ENCODE measurements around the gene METTL16.
"Not testable (repeated sequence)": the region's sequence is repeated elsewhere in the genome, so short reads cannot be mapped to it uniquely, and the experiment has no call there.

METTL16 gene

DNA sequence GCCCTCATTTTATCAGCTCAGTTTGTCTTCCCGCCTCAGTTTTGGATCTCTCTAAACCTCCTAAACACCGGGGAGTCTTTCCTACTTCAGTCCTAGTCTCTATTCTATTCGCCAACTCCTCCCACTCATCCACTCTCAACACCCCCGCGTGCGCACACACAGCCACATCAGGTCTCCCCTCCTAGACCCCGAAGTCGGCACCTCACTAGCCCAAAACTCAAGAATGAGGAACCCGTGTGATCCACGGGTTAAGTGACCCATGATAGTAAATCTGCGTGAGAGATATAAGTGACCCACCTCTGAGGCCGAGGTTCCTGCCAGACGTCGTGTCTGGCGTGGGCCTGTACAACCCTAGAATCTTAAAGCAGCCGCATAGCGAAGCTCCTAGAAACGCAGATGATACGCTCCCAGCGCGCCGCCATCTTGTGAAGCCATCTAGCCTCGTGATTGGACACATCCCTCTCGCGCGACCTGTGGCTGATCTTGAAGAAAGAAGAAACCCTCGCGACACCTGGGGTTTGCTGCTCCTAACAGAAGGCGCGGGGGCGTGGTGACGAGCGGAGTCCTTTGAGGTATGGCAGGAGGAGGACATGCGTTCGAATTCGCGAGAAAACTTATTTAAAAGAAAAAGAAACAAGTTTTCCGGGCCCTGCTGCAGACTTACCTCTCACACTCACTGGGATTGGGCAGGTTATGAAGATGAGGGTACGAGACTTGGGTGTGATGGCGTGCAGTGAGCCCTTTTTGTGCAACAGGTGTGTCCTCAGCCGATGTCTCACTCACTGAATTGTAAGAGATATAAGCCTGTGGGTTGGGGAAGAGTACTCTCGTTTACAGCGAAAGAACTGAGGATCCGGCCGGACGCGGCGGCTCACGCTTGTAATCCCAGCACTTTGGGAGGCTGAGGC lies at the start of gene METTL16:
TSS of gene METTL16 (minus strand) at position 427 of the 908 bp plus-strand sequence. CDS start 9,557 bp downstream, outside the sequence.
- DNase-seq, result peak; percentile 98

DNA sequence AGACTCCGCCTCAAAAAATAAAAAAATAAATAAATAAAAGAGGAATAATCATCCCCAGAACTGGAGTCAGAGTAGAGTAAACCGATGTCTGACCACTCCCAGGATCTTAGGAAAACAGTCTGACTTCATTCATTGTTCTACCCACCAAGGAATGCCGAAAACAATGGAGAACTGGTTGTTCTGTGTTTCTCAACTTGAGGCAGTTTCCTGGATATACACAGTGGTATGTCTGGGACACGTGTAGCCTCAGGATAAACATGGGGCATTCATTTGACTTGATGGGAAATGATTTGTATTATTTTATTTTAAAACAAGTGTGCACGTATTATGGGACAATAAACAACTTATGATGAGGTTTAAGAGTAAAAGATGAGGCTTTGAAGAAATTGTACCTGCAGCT lies 49.0 kb upstream of the METTL16 start:
- DNase-seq, result no peak

- DNase-seq, result no peak
Measured at GRCh38 chr17:2551928-2552327, 40.2 kb upstream of the METTL16 start.

- no peak for DNase-seq
Measured at GRCh38 chr17:2551493-2551892, 39.8 kb upstream of the METTL16 start.

- no peak for DNase-seq
Measured at GRCh38 chr17:2549392-2550211, 37.9 kb upstream of the METTL16 start.

DNA sequence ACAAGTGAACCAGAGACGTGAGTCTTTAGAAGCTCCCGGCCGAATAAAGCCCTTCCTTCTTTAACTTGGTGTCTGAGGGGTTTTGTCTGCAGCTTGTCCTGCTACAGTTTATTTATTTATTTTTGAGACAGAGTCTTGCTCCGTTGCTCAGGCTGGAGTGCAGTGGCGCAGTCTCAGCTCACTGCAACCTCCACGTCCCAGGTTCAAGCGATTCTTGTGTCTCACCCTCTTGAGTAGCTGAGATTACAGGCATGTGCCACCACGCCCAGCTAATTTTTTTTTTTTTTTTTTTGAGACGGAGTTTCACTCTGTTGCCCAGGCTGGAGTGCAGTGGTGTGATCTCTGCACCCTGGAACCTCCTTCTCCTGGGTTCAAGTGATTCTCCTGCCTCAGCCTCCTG lies 36.3 kb upstream of the METTL16 start:
- not testable (repeated sequence) for DNase-seq

DNA sequence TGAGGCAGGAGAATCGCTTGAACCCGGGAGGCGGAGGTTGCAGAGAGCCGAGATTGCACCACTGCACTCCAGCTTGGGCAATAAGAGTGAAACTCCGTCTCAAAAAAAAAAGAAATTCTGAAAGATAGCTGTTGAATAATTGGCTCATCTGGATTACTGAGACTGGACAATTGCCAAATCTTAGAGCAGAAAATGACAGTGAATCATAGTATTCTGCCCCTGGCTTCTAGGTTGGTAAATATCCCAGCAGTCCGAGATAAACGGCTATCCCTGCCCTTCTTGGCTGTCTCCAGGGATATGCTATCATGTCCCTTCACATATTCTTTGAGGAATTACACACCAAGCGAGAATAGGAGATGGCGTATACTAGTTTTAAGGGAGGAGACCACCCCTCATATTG lies 35.5 kb upstream of the METTL16 start:
- no peak for DNase-seq

DNA sequence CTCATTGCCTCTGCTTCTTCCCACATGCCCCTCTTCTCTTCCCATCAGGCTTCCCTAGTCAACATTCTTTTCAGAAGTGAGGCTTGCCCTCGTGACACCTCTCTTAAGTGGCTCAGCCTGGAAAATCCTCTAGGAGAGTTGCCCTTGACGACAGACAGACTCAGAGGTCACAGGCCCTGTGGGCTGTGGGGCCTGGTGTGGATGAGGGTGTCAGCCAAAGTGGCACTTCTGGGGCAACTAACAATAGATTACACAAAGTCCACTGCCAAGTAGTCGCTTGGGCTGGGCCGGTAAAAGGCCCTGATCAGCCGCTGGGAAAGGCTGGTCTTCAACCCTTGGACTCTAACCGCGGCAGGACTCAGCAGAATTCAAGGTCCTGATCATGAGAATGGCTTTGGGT lies 33.7 kb upstream of the METTL16 start:
- no peak for DNase-seq

- no peak for DNase-seq
Measured at GRCh38 chr17:2542456-2542855, 30.8 kb upstream of the METTL16 start.

- no peak for DNase-seq
Measured at GRCh38 chr17:2542056-2542455, 30.4 kb upstream of the METTL16 start.

DNA sequence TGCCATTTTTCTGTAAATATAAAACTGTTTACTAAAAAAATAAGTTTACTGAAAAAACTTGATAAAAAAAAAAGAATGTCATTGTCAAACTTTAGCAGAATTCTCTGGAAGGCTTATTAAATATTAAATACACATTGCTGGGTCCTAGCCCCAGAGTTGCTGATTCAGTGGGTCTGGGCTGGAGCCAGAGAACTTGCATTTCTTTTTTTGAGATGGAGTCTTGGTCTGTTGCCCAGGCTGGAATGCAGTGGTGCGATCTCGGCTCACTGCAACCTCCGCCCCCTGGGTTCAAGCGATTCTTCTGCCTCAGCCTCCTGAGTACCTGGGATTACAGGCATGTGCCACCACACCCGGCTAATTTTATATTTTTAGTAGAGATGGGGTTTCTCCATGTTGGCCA lies 25.9 kb upstream of the METTL16 start:
- not testable (repeated sequence) for DNase-seq

- no peak for DNase-seq
Measured at GRCh38 chr17:2532146-2532720, 20.5 kb upstream of the METTL16 start.

- peak; percentile 9 for DNase-seq
Measured at GRCh38 chr17:2531243-2531954, 19.7 kb upstream of the METTL16 start.

DNA sequence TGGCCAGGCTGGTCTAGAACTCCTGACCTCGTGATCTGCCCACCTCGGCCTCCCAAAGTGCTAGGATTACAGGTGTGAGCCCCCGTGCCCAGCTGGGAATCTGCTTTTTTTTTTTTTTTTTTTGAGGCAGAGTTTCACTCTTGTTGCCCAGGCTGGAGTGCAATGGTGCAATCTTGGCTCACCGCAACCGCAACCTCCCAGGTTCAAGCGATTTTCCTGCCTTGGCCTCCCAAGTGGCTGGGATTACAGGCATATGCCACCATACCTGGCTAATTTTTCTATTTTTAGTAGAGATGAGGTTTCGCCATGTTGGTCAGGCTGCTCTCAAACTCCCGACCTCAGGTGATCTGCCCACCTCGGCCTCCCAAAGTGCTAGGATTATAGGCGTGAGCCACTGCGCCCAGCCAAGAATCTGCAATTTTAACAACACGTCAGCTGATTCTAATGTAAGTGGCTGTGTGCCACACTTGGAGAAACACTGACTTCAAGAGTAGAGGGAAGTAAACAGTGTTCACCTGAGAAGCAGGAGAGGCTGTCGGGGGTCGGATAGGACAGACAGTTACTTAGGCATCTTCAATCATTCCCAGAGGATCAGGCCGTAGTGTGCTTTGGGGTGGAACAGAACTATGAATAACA lies 10.2 kb upstream of the METTL16 start:
- DNase-seq, result not testable (repeated sequence)

DNA sequence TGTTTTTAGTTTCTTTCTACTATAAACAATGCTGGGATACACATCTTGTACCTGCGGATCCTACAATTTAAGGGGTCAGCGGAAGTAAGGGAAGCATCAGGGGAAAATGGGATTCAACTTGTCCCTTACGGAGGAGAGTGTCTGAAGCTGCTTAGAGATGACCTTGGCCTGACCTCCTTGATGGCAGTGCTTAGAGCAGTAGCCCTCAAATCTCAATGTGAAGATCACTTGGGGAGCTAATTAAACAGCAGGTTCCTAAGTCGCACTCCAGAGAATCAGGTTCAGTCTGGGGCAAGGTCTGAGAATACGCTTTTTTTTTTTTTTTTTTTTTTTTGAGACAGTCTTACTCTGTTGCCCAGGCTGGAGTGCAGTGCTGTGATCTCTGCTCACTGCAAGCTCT lies 9.6 kb upstream of the METTL16 start:
- DNase-seq, result no peak

DNA sequence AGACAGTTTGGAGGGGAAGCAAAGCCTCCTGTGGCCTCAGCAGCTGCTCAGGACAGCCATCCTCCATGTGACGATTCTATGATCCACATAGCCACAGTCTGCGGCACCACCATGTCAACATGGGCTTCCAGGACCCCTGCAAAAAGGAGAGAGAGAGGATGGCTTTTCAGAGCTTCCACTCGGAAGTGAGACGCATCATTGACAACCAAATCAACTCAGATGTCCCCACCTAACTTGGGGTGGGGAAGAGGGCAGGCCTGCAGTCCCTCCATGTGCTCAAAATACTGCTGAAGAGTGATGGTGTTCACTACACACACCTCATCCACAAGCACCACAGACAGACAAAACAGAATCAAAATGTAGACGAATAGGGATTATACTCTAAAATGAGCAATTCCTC lies 5.9 kb upstream of the METTL16 start:
- DNase-seq, result no peak

DNA sequence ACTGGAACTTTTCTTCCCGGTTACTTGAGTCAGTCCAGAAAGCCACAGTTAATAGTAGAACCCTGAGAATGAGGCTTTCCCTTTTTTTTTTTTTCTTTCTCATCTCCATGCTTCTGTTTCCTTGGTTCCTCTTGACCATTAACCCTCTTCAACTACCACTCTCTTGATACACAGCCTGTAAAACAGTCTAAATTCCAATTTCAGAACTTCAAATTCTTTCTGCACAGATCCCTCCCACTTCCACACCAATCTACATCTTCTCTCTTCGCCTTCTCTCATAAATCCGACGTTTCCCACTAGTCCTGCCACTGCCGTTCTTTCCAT lies 588 bp downstream of the METTL16 start:
- no peak for DNase-seq

DNA sequence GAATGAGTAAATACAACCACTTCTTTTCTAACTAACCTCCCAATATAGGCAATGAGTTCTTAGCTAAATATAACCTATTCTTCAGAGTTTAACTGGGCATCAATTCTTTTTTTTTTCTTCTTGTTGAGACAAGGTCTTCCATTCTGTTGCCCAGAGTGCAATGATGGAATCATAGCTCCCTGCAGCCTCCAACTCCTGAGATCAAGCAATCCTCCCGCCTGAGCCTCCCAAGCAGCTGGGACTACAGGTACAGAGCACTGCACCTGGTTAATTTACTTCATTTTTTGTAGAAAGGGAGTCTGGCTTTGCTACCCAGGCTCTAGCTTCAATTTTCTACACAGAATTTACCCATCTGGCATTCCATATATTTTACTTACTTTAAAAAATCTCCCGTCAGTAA lies 1.1 kb downstream of the METTL16 start:
- DNase-seq, result no peak

DNA sequence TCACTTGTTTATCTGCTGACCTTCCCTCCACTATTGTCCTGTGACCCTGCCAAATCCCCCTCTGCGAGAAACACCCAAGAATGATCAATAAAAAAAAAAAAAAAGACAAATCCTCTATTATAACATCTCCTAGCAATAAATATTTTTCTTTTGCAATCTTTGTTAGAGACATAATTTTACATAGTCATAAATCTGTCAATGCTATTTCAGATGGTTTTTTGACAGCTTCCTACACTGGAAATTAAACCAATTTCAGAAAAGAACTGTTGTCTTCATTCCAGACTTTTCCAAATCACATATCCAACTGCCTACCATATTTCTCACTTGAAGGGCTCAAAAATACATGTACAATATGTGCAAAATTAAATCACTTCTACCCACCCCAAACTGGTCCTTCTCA lies 3.7 kb downstream of the METTL16 start:
- no peak for DNase-seq

DNA sequence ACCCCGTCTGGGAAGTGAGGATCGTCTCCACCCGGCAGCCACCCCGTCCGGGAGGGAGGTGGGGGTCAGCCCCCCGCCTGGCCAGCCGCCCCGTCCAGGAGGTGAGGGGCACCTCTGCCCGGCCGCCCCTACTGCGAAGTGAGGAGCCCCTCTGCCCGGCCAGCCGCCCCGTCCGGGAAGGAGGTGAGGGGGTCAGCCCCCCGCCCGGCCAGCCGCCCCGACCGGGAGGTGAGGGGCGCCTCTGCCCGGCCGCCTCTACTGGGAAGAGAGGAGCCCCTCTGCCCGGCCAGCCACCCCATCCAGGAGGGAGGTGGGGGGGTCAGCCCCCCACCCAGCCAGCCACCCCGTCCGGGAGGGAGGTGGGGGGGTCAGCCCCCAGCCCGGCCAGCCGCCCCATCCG lies 4.7 kb downstream of the METTL16 start:
- not testable (repeated sequence) for DNase-seq

DNA sequence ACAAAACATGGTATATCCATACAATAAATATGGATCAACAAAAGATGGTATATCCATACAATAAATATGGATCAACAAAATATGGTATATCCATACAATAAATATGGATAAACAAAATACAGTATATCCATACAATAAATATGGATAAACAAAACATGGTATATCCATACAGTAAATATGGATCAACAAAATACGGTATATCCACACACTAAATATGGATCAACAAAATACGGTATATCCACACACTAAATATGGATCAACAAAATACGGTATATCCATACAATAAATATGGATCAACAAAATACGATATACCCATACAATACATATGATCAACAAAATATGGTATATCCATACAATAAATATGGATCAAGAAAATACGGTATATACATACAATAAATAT lies 8.1 kb downstream of the METTL16 start:
- no peak for DNase-seq

DNA sequence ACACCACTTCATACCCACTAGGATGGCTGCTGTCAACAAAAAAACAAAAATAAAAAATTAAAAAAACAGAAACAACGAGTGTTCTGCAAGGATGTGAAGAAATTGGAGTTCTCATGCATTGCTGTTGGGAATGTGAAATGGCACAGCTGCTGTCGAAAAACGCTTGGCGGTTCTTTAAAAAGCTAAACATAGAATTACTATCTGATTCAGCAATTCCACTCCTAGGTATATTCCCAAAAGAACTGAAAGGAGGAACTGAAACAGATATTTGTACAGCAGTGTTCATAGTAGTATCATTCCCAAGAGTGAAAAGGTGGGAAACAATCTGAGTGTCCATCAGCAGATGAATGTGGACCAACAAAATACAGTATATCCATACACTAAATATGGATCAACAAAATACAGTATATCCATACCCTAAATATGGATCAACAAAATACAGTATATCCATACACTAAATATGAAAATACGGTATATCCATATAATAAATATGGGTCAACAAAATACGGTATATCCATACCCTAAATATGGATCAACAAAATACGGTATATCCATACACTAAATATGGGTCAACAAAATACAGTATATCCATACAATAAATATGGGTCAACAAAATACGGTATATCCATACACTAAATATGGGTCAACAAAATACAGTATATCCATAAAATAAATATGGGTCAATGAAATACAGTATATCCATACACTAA lies 8.7 kb downstream of the METTL16 start:
- DNase-seq, result no peak
